Left lung (tissue), 10 donors: ENCODE results near the gene FAM50A. TPM values are rescaled to one million over a fixed set of nuclear protein-coding genes. Genes with fewer than 3 reads are reported as not detected.

Experiments used
- ATAC-seq: fragments of 200-7000 bp; cut with Tn5 transposase; one replicate; pipeline ENCODE4 v1.9.1; 2020; ENCODE audit warnings: moderate library complexity
- DNase-seq, 4 donors: peaks; one replicate each; pipeline ENCODE4 v3.0.0-alpha.2; 2013 to 2020
- H3K27ac ChIP-seq, 2 donors: fragments of 200-600 bp; sonication (generic) in 1 of 2; one replicate each; pipeline versions ENCODE4 v1.5.0 to v1.8.0; 2020 to 2021
- H3K27me3 ChIP-seq, 2 donors: fragments of 200-600 bp; sonication (generic) in 1 of 2; one replicate each; pipeline versions ENCODE4 v1.5.0 to v1.8.0; 2020 to 2021
- H3K36me3 ChIP-seq, 2 donors: fragments of 200-600 bp; sonication (generic) in 1 of 2; one replicate each; pipeline versions ENCODE4 v1.5.0 to v1.8.0; 2020 to 2021
- H3K4me1 ChIP-seq, 2 donors: fragments of 200-600 bp; one replicate each; pipeline ENCODE4 v1.8.0; 2021
- H3K4me3 ChIP-seq, 2 donors: fragments of 200-600 bp; sonication (generic) in 1 of 2; one replicate each; pipeline versions ENCODE4 v1.5.0 to v1.8.0; 2020 to 2021; ENCODE audit warnings: mild to moderate bottlenecking in 1 of 2
- H3K9me3 ChIP-seq, 2 donors: fragments of 200-600 bp; sonication (generic) in 1 of 2; one replicate each; pipeline versions ENCODE4 v1.5.0 to v1.8.0; 2020 to 2021
- intact Hi-C, 2 donors: fragments of 100-400 bp; cut with DNase I; formaldehyde crosslinking; loops; one replicate each; pipeline versions ENCODE4 v1.11.2 to v1.14.2; 2022
- polyA plus RNA-seq, 6 donors: library from polyadenylated mRNA; unstranded; fragments of 120-200 nt; gene quantifications; one replicate each; pipeline ENCODE4 v1.2.1, GENCODE V29; 2013; ENCODE audit not compliant: insufficient read length in 6 of 6
- total RNA-seq, 2 donors: library from RNA; stranded (reverse); fragmentation: NEBNext Ultra II Directional; extraction: Animal tissue kit (Norgen Biotek cat#: 25700); gene quantifications; one replicate each; pipeline ENCODE4 v1.2.1, GENCODE V29; 2021
- TF ChIP-seq, protein P1 (sequence below), 2 donors: fragments of 200-600 bp; sonication (generic) in 1 of 2; IDR thresholded peaks; one replicate each; pipeline versions ENCODE4 v1.5.0 to v1.8.0; 2021; ENCODE audit warnings: antibody characterized with exemption in 2 of 2
- donor health status: DM: no; HTN: yes; CAD: no.
- donor health status: DM: no; HTN: no; CAD: no.

Gene FAM50A
- total and polyA plus RNA-seq, 8 donors: 43.1 to 82.1 (median 49.1) TPM

DNA sequence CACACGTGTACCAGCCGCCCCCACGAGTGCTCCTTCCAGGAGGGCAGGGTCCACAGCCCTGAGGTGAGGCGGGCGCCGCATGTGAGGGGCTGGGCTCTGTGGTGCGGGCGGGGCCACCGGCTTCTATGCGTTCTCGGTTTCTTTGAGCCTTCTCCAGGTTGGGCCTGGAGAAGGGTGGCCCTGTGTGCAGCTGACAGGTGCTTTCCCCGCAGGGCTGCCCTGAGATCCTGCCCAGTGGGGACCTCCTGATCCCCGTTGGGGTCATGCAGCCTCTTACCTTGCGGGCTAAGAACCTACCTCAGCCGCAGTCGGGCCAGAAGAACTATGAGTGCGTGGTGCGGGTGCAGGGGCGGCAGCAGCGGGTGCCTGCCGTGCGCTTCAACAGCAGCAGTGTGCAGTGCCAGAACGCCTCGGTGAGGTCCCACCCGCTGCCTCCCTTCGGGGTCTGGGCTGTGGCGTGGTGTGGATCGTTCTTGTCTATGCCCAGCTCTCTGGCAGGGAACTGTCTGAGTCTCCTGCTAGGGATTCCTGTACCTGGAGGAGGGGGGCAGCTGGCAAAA, 20.9 kb downstream of the FAM50A start:
- intact Hi-C loops: no loop called here
- no peak for ATAC-seq
- peaks cover 0 to 69% of the 10 kb centered on the region in 2 donors for H3K36me3 ChIP-seq

GRCh38 chrX:154465601-154466000, 21.7 kb downstream of the FAM50A start:
- H3K4me1 ChIP-seq: no peaks in the 10 kb centered on the region
- no peak for DNase-seq
- no peak overlapping the region for H3K4me3 ChIP-seq
- TF ChIP-seq, protein P1, sequence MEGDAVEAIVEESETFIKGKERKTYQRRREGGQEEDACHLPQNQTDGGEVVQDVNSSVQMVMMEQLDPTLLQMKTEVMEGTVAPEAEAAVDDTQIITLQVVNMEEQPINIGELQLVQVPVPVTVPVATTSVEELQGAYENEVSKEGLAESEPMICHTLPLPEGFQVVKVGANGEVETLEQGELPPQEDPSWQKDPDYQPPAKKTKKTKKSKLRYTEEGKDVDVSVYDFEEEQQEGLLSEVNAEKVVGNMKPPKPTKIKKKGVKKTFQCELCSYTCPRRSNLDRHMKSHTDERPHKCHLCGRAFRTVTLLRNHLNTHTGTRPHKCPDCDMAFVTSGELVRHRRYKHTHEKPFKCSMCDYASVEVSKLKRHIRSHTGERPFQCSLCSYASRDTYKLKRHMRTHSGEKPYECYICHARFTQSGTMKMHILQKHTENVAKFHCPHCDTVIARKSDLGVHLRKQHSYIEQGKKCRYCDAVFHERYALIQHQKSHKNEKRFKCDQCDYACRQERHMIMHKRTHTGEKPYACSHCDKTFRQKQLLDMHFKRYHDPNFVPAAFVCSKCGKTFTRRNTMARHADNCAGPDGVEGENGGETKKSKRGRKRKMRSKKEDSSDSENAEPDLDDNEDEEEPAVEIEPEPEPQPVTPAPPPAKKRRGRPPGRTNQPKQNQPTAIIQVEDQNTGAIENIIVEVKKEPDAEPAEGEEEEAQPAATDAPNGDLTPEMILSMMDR (IDR thresholded peaks at IDR 0.05): no peak
- no peaks in the 10 kb centered on the region for H3K9me3 ChIP-seq
- H3K27ac ChIP-seq: no peak overlapping the region
- intact Hi-C loops: no loop called here
- peaks cover 0 to 76% of the 10 kb centered on the region in 2 donors for H3K36me3 ChIP-seq
- no peak for ATAC-seq
- no peaks in the 10 kb centered on the region for H3K27me3 ChIP-seq

More for the DNA sequence above, 20.9 kb downstream of the FAM50A start:
- Histone ChIP-seq H3K27ac (no peak overlapping the region), H3K4me1 (no peaks in the 10 kb centered on the region), H3K27me3 (no peaks in the 10 kb centered on the region), H3K9me3 (no peaks in the 10 kb centered on the region), H3K4me3 (no peak overlapping the region)
- no peak for DNase-seq
- TF ChIP-seq, protein P1 (IDR thresholded peaks at IDR 0.05): no peak

DNA sequence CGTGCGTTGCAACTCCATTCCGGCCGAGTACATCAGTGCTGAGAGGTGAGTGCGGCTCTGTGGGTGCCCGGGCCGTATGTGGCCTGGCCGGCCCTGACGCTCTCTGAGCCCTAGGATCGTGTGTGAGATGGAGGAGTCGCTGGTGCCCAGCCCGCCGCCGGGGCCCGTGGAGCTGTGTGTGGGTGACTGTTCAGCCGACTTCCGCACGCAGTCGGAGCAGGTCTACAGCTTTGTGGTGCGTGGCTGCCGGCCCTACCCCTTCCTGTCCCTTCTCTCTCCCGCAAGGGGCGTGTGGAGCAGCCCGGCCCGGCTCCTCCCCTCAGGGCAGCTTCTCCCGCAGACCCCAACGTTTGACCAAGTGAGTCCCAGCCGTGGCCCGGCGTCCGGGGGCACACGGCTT, 22.1 kb downstream of the FAM50A start:
- Histone ChIP-seq H3K9me3 (no peaks in the 10 kb centered on the region), H3K27ac (no peak overlapping the region), H3K36me3 (peaks cover 0 to 79% of the 10 kb centered on the region in 2 donors), H3K4me3 (no peak overlapping the region), H3K27me3 (no peaks in the 10 kb centered on the region), H3K4me1 (no peaks in the 10 kb centered on the region)
- no peak for ATAC-seq
- intact Hi-C loops: no loop called here
- DNase-seq: no peak
- TF ChIP-seq, protein P1 (IDR thresholded peaks at IDR 0.05): no peak

DNA sequence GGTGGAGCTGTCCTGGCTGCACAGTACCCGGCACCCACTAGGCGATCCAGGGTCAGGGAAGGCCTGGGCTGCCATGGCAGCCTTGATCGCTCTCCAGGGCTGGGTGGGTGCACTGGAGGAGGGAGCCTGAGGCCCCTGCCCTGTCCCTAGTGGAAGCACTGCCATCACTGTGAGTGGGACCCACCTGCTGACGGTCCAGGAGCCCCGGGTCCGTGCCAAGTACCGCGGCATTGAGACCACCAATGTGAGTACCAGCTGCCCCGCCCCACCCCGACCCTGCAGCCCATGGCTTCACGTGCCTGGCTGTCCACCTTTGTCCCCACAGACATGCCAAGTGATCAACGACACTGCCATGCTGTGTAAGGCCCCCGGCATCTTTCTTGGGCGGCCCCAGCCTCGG, 23.0 kb downstream of the FAM50A start:
- Histone ChIP-seq H3K9me3 (no peaks in the 10 kb centered on the region), H3K27me3 (no peaks in the 10 kb centered on the region), H3K36me3 (peaks cover 0 to 79% of the 10 kb centered on the region in 2 donors), H3K27ac (no peak overlapping the region), H3K4me3 (no peak overlapping the region), H3K4me1 (no peaks in the 10 kb centered on the region)
- DNase-seq (no peak), ATAC-seq (no peak)
- TF ChIP-seq, protein P1 (IDR thresholded peaks at IDR 0.05): no peak
- intact Hi-C loops: no loop called here

GRCh38 chrX:154467556-154467955, 23.6 kb downstream of the FAM50A start:
- Histone ChIP-seq H3K27me3 (no peaks in the 10 kb centered on the region), H3K27ac (no peak overlapping the region), H3K36me3 (peaks cover 0 to 76% of the 10 kb centered on the region in 2 donors), H3K4me3 (no peak overlapping the region), H3K9me3 (no peaks in the 10 kb centered on the region), H3K4me1 (no peaks in the 10 kb centered on the region)
- intact Hi-C loops: no loop called here
- TF ChIP-seq, protein P1 (IDR thresholded peaks at IDR 0.05): no peak
- DNase-seq: no peak
- no peak for ATAC-seq
